ENCODE results near the gene GPNMB.

DNA sequence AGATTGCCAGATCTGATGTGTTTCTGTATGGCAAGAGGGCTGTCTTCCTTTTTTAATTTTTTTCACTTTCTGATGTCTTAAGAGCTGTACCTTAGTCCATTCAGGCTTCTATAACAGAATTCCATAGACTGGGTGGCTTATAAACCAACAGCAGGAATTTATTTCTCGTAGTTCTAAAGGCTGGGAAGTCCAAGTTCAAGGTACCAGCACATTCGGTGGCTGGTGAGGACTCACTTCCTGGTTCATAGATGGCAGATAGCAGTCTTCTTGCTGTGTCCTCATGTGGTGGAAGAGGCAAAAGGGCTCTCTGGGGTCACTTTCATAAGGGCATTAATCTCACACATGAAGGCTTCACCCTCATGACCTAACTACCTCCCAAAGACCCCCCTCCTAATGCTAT, 20.8 kb downstream of the GPNMB start:
- TF ChIP-seq, protein P1, sequence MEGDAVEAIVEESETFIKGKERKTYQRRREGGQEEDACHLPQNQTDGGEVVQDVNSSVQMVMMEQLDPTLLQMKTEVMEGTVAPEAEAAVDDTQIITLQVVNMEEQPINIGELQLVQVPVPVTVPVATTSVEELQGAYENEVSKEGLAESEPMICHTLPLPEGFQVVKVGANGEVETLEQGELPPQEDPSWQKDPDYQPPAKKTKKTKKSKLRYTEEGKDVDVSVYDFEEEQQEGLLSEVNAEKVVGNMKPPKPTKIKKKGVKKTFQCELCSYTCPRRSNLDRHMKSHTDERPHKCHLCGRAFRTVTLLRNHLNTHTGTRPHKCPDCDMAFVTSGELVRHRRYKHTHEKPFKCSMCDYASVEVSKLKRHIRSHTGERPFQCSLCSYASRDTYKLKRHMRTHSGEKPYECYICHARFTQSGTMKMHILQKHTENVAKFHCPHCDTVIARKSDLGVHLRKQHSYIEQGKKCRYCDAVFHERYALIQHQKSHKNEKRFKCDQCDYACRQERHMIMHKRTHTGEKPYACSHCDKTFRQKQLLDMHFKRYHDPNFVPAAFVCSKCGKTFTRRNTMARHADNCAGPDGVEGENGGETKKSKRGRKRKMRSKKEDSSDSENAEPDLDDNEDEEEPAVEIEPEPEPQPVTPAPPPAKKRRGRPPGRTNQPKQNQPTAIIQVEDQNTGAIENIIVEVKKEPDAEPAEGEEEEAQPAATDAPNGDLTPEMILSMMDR (IDR thresholded peaks at IDR 0.05) = no peak
- no peak for TF ChIP-seq POLR2AphosphoS5 (IDR thresholded peaks at IDR 0.05)
